Sciatic nerve (tissue), 2 donors: Measurements from ENCODE around the gene SCN1B. TPM values are rescaled to one million over a fixed set of nuclear protein-coding genes. Genes with fewer than 3 reads are reported as not detected.
"Not testable (repeated sequence)": the region's sequence is repeated elsewhere in the genome, so short reads cannot be mapped to it uniquely, and the experiment has no call there.

ENCODE experiments used
- ATAC-seq: fragments of 200-7000 bp; cut with Tn5 transposase; one replicate; pipeline ENCODE4 v1.9.1; 2020; ENCODE audit warnings: mild to moderate bottlenecking, moderate library complexity
- DNase-seq: peaks from one replicate; pipeline ENCODE4 v3.0.0-alpha.2; 2020; ENCODE audit warnings: low spot score
- intact Hi-C: fragments of 100-400 bp; cut with DNase I; formaldehyde crosslinking; loops from one replicate; pipeline ENCODE4 v1.14.2; 2022
- total RNA-seq: library from RNA; stranded (reverse); fragmentation: NEBNext Ultra II Directional; extraction: Animal tissue kit (Norgen Biotek cat#: 25700); gene quantifications from one replicate; pipeline ENCODE4 v1.2.1, GENCODE V29; 2021
- donor health status: DM: no; HTN: no; CAD: no.
- donor health status: DM: no; HTN: no; CAD: no.

SCN1B gene
- total RNA-seq, 1 donor from 2014 or later, result 13.8 TPM

DNA sequence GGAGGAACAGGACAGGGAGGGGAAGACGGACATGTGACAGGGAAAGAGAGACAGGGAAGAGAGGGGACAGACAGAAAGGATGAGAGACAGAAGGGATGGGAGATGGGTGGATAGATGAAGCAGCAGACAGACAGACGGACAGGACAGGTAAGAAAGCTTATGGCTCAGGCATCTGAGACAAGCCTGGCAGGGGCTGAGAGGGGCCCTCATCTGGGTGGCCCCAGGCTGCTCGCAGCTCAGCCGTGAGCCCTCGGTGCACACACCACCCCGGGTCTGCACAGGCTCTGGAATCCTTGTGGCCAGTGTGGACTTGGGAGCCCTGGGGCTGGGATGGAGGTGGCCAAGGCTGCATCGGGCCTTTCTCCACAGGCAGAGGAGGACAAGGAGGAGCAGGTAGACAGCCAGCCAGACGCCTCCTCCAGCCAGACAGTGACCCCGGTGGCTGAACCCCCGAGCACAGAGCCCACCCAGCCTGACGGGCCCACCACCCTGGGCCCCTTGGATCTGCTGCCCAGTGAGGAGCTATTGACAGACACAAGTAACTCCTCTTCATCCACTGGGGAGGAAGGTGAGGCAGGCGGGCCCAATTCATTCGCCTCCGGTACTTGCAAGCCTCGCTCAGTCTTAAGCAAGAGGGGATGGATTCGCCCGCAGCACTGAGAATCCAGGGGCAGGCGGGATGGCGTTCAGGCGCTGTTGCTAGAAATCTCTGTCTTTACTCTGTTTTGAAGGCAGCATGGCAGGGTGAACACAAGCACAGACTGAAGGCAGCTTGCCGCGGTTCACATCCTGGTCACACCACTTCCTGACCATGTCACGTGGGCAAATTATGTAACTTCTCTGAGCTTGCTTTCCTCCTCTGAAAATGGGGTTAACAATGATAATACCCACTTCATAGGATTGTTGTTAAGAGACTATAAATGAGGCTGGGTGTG lies 16.2 kb upstream of the SCN1B start:
- intact Hi-C loops, result loop anchor here (5.0 kb wide), 1 partner anchor 42 kb away; no protein-coding TSS in a partner anchor
- DNase-seq (no peak), ATAC-seq (no peak)

DNA sequence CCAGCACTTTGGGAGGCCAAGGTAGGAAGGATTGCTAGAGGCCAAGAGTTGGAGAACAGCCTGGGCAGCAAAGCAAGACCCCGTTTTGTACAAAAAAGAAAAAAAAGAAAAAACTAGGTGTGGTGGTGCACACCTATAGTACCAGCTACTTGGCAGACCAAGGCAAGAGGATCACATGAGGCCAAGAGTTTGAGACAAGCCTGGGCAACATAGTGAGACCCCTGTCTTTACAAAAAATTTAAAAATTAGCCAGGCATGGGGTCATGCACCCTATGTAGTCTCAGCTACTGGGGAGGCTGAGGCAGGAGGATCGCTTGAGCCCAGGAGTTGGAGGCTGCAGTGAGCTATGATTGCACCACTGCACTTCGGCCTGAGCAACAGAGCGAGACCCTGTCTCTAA lies 15.5 kb upstream of the SCN1B start:
- ATAC-seq, DNase-seq: not testable (repeated sequence)
- intact Hi-C loops, result loop anchor here (5.0 kb wide), 1 partner anchor 42 kb away; no protein-coding TSS in a partner anchor

DNA sequence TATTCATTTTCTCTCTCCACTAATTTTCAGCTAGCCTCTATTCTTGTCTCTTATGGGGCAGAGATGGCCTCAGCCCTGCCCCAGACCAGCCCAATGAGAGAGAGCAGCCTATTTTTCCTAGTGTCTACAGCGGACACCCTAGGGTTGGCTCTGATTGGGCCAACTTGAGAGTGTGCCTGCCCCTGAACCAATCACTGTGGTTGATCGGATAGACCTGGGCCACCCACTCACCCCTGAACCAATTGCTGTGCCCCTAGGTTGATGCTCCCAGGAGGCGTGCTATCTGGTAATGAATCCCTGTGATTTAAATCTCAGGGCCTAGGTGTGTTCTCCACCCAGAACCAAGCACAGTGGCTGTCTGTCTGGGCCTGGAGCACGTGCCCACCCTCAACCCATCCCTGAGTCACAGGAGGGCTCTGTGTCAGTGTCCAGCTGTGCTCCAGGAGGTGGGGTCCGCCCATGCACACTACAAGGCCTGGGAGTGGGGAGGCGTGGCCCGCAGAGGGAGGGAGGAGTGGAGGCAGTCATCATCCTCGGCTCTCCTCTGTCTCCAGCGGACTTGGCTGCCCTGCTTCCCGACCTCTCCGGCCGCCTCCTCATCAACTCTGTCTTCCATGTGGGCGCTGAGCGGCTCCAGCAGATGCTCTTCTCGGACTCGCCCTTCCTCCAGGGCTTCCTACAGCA lies 14.9 kb upstream of the SCN1B start:
- intact Hi-C loops, result no loop called here
- DNase-seq, result no peak
- ATAC-seq, result peak; percentile 75

DNA sequence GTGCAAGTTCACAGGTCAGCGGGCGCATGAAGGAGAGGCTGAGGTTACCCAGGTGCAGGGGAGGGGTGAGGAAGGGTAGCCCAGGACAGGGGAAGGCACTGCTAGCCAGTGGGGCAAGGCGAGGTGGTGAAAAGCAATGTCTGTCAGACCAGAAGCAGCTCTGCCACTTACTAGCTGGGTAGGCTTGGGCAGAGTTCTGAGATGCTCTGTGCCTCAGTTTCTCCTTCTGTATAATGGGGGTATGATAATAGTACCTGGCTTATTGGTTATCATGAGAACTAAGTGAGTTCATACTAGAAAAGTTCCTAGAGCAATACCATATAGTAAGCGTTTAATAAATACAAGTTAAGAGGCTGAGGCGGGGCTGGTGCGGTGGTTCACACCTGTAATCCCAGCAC lies 14.3 kb upstream of the SCN1B start:
- DNase-seq, result no peak
- intact Hi-C loops, result no loop called here
- ATAC-seq, result no peak

DNA sequence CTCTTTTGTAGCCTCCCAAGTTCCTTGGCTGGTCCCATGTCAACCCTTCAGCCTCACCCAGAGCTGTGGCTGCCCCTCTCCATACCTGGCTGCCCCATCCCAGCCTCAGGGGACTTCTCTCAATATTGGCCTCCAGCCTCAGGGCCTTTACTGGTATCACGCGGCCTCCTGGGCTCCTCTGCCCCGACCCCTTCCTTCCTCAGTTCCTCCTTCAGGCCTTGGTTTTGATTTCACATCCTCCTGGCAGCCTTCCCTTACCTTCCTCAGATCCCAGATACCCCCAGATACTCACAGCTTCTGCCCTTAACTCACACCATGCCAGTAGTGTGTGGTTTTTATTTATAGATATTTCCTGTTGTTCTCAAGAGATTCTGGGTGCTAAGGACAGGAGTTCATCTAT lies 12.8 kb upstream of the SCN1B start:
- no peak for DNase-seq
- intact Hi-C loops, result no loop called here

DNA sequence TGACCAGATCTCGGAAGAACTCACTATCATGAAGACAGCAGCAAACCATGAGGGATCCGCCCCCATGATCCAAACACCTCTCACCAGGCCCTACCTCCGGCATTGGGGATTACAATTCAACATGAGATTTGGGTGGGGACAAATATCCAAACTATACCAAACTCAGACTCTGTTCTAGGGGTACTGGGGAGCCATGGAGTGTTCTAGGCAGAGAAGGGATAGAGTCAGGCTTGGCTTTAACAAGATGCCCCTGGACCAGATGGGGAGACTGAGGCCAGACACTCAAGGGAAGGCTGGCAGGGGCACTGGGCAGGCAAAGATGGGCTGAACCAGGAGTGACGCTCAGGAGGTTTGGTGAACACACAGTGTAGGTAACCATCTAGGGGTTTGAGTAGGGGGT lies 11.9 kb upstream of the SCN1B start:
- intact Hi-C loops, result no loop called here

More for the DNA sequence above, 12.8 kb upstream of the SCN1B start:
- no peak for ATAC-seq

DNA sequence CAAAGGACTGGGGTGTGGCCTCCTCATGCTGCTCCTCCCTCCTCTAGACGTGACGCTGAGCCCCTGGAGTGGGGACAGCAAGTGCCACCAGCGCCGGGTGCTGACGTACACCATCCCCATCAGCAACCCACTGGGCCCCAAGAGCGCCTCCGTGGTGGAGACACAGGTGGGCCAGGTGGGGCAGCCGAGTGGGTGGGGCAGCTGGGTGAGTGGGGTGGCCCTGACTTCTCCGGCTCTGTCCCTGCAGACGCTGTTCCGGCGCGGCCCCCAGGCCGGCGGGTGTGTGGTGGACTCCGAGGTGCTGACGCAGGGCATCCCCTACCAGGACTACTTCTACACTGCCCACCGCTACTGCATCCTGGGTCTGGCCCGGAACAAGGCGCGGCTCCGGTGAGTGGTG lies 11.1 kb upstream of the SCN1B start:
- DNase-seq, result no peak
- ATAC-seq, result no peak
- intact Hi-C loops, result no loop called here

More for the DNA sequence above, 11.9 kb upstream of the SCN1B start:
- ATAC-seq (no peak), DNase-seq (no peak)

DNA sequence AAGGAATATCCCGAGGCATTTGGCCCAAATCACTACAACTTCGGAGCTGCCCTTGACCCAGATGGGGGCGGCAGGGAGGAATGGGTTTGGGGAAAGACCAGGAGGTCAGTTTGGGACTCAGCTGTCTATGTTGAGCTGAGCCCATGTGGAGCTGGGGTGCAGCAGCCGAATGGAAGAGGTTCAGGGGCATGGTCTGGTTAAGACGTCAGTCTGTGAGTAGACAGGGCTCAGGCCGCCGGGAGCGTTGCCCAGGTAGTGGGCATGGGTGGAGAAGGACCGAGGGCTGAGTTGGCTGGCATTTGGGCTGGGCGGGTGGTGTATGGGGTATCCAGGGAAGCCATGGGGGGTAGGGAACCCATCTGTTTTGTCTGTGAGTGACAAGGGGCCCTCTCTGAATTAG lies 9.3 kb upstream of the SCN1B start:
- DNase-seq (no peak), ATAC-seq (no peak)
- intact Hi-C loops, result no loop called here

DNA sequence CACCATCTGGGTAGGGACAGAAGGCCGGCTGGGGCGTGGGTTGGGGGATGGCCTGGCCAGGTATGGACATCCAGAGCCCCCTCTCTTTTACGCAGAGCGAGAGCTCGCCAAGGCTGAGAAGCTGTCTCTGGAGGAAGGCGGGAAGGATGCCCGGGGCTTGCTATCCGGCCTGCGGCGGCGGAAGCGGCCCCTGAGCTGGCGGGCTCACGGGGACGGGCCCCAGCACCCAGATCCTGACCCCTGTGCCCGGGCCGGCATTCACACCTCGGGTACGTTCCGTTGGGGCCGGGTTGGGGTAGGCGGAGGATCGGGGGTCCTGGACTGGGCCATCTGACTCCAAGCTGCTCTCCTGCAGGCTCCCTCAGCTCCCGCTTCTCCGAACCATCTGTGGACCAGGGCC lies 8.7 kb upstream of the SCN1B start:
- ATAC-seq, result no peak
- no peak for DNase-seq
- intact Hi-C loops, result no loop called here

DNA sequence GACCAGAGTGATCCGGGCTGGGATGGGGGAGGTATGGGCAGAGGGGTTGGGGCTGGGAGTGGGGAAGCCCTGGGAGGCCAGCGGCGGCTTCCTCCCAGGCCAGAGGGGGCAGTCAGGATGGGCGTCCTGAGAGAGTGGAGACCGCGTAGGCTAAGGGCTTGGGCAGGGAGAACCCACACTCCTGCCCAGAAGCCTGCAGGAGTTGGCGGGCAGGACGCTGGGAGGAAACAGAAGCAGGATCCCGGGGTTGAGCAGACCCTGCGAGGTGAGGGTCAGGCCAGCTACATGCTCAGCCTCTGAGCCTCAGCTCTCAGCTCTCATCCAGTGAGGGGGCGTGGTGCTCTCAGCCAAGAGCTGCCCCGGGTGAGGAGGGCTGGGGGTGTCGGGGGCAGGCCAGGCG lies 7.8 kb upstream of the SCN1B start:
- intact Hi-C loops, result no loop called here
- DNase-seq (no peak), ATAC-seq (no peak)

DNA sequence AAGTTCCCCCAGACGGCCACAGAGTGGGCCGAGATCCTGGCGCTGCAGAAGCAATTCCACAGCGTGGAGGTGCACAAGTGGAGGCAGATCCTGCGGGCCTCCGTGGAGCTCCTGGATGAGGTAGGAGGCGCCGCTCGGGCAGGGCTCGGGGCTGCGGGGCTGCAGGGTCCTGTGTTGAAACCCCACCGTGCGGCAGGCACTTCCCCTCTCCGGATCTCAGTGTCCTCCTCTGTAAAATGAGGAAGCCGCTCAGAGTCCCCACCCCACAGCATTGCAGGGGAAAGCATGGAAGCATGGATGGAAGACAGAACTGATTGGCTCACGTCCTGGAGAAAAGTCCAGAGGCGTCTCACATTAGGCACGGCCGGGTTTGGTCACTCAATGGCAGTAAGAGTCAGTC lies 6.8 kb upstream of the SCN1B start:
- DNase-seq (no peak), ATAC-seq (no peak)
- intact Hi-C loops, result no loop called here

DNA sequence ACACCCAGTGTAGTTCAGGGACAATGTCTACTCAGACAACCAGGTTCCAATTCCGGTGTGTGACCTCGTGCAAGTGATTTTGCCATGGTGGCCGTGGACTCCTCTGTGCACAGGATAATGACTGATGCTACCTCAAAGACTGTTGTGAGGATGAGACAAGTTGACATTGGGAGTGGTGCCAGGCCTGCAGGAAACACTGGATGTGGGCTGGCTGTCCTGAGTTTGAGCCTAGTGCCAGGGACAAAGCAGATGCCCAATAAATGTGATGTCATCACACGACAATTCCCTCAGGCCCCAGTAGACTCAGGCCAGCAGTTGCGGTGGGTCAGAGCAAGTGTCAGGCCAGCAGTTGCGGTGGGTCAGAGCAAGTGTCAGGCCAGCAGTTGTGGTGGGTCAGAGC lies 6.2 kb upstream of the SCN1B start:
- DNase-seq, result no peak
- no peak for ATAC-seq
- intact Hi-C loops, result no loop called here

DNA sequence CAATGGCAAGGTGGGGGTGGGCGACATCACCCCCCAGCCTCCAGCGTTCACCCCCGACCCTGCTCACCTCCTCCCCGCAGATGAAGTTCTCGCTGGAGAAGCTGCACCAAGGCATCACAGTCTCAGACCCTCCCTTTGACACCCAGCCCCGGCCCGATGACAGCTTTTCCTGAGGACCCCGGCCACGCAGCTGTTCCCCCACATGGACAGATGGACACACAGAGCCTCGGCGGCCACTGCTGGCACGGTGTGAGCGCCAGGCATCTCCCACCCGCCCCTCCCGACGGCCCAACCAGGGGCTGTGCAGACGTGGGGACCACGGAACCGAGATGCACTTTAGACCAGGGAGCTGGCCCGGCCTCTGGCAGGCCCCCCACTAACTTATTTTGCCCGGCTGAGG lies 4.3 kb upstream of the SCN1B start:
- intact Hi-C loops, result no loop called here
- DNase-seq (no peak), ATAC-seq (no peak)

DNA sequence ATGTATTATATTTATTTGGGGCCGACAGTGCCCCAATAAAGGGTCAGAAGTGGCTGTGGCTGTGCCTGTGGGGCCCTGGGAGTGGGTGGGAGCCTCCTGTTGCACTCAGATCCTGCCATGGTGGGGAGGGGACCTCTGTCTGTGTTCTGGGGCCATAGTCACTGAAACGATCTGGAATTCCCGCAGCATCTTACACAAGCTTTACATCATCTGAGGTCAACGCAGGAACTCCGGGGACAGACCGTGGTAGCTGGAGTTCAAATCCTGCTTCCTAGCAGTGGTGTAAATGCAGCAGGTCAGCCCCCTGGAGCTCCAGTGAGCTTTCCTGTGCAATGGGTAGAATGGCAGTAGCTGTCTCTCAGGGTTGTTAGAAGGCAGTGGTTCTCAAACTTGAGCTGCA lies 3.9 kb upstream of the SCN1B start:
- intact Hi-C loops, result no loop called here

DNA sequence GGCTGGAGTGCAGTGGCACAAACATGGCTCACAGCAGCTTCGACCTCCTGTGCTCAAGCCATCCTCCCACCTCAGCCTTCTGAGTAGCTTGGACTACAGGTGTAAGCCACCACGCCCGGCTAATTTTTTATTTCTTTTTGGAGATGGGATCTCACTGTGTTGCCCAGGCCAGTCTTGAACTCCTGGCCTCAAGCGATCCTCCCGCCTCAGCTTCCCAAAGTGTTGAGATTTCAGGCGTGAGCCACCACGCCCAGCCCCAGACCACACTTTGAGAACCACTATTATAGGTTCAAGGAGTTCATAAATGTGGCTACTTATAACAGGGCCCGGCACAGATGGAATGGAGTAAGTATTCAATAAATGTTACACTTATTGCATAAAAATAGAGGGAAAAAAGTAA lies 3.3 kb upstream of the SCN1B start:
- no peak for DNase-seq

More for the DNA sequence above, 3.9 kb upstream of the SCN1B start:
- DNase-seq (no peak), ATAC-seq (no peak)

DNA sequence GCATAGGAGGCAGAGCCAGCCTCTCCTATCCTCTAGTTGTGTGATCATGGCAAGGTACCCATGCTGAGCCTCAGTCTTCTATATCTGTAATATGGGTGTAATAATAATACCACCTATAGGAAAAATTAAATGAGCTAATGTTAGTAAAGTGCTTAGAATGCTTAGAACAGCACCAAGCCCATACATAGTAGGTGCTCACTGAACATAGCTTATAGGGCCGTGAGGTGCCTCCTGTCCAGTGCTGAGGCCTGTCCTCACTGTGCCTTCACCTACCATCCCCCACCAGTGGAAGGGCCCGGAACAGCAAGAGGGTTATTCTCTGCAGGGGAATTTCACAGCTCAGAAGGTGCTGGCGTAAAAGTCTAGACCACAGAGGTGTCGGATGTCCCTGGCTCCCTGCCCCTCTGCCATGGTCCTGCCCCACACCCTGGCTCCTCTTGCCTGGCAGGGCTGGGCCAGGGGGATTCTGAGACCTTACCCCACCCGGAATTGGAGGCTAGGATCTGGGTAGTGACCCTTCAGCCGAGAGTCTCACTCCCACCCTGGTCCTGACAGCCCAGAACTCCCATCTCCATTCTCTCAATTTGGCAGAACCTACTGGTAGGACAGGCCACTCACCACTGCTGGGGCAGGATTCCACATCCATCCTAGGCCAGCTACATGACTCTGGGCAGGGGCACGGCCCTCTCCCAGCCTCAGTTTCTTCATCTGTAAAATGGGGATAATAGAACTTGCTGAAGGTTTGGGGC lies 2.2 kb upstream of the SCN1B start:
- ATAC-seq (no peak), DNase-seq (no peak)
- intact Hi-C loops, result no loop called here

More for the DNA sequence above, 3.3 kb upstream of the SCN1B start:
- intact Hi-C loops, result no loop called here
- ATAC-seq, result no peak

DNA sequence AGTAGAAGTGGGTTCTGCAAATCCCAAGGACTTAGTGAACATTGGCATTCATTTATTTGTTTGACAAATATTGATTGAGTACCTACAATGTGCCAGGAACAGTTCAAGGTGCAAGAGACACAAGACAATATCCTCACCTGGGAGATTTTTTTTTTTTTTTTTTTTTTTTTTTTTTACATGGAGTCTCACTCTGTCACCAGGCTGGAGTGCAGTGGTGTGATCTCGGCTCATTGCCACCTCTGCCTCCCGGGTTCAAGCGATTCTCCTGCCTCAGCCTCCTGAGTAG lies 1.7 kb upstream of the SCN1B start:
- ATAC-seq, DNase-seq, intact Hi-C loops: not testable (repeated sequence)

DNA sequence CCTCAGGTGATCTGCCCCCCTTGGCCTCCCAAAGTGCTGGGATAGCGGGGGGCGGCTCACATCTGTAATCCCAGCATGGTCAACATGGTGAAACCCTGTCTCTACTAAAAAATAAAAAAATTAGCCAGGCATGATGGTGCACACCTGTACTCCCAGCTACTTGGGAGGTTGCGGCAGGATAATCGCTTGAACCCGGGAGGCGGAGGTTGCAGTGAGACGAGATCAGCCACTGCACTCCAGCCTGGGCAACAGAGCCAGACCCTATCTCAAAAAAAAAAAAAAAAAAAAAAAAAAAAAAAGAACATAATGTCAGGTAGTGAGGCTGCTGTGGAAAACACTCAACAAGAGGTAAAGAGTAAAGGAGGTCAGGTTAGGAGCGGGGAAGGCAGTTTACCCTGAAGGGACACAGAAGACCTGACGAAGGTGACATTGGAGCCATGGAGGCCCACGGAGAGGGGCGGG lies 964 bp upstream of the SCN1B start:
- intact Hi-C loops, DNase-seq, ATAC-seq: not testable (repeated sequence)

DNA sequence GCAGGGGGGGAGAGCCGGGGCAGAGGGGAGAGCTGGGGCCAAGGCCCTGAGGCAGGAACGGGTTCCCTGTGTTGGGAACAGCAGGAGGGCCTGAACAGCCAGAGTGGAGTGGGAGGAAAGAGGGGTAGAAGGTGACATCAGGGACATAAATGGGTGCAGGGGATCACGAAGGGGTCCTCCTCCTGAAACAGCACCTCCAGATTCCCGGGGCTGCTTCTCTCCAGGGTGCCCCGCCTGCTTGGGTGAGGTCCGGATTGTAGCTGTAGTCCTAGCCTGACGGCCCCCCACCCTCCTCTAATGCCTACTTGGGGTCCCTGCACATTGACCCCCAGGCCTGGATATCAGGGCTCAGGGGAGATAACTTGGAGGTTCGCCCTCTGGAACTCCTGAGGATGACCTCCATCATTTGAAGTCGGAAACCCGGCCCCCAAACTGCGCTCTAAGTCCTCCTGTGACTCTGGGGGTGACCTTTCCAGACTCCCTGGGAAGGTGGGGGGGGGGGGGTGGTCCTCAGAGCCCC lies 473 bp upstream of the SCN1B start:
- peak; percentile 3 for ATAC-seq
- intact Hi-C loops, result no loop called here

More for the DNA sequence above, 473 bp upstream of the SCN1B start:
- DNase-seq, result no peak
